SH-SY5Y (cell line): Measurements from ENCODE around the gene ADGRG6.

ENCODE experiments used
- GATA2 ChIP-seq: IDR thresholded peaks from 2 replicates; pipeline ENCODE4 v1.6.1; 2011; ENCODE audit warnings: mild to moderate bottlenecking, low read depth, low read length
- GATA3 ChIP-seq: IDR thresholded peaks from 2 replicates; pipeline ENCODE4 v1.6.1; 2011; ENCODE audit warnings: low read depth, mild to moderate bottlenecking, low read length, moderate library complexity

DNA sequence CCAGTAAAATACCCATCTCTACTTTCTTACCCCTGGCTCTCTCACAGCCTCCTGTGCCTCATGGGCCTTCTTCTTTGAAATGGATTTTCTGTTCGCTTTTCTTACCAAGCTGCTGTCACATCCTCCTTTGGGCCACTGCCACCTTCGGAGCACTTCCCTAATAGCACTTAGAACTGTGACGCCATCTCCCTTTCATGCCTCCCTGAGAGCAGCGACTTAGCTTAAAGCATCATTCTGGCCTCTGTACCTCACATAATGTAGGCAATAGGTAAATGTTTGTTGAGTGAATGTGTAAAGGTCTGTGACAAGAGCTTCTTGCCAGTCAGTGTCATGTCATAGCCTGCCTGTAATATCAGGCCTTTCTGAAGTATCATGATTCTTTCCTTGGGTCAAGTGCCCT lies 78.8 kb downstream of the ADGRG6 start:
- TF ChIP-seq GATA2: no peak
- TF ChIP-seq GATA3: no peak
